Ovary (tissue), 3 donors: ENCODE data around the gene PRM1.

ENCODE experiments used
- CTCF ChIP-seq, 3 donors: fragments of 450-650 bp in 2 of 3; fragments of 200-600 bp in 1 of 3; IDR thresholded peaks; one replicate each; pipeline versions ENCODE4 v1.5.1 to v1.8.0; 2016 to 2022; ENCODE audit warnings: antibody characterized with exemption in 3 of 3, mild to moderate bottlenecking in 1 of 3
- POLR2A ChIP-seq: fragments of 450-650 bp; IDR thresholded peaks from one replicate; pipeline ENCODE4 v1.6.1; 2017; ENCODE audit warnings: antibody characterized with exemption, mild to moderate bottlenecking, moderate library complexity
- donor health status: DM: no; HTN: no; CAD: no.

GRCh38 chr16:11295672-11296071 is 14.5 kb upstream of the PRM1 start:
- TF ChIP-seq CTCF (IDR thresholded peaks at IDR 0.05): no peak
- no peak for TF ChIP-seq POLR2A
